Measurements from ENCODE around the gene BRD1. TPM values are rescaled to one million over a fixed set of nuclear protein-coding genes. Genes with fewer than 3 reads are reported as not detected.
"Not testable (repeated sequence)": the region's sequence is repeated elsewhere in the genome, so short reads cannot be mapped to it uniquely, and the experiment has no call there.

The BRD1 gene
- total RNA-seq, 1 donor from 2014 or later, result 32.4 TPM

GRCh38 chr22:49784630-49784971 is 43.1 kb downstream of the BRD1 start:
- DNase-seq (ENCODE audit: low read depth) (no peak), FAIRE-seq (no peak)
- TF ChIP-seq CTCF (IDR thresholded peaks at IDR 0.05; ENCODE audit: insufficient read depth, low read depth, low read length) (no peak), EZH2 (IDR thresholded peaks at IDR 0.05; ENCODE audit: insufficient read depth, low read length) (no peak)
- Histone ChIP-seq H3K27me3 (ENCODE audit: insufficient read depth, low read length) (no peaks in the 10 kb centered on the region), H3K9ac (ENCODE audit: low read length) (no peak overlapping the region), H2AFZ (ENCODE audit: low read depth, low read length) (no peak overlapping the region), H3K4me3 (ENCODE audit: insufficient read depth, low read depth, low read length) (no peak overlapping the region), H3K9me3 (ENCODE audit: insufficient read depth, low read depth, low read length) (no peaks in the 10 kb centered on the region), H3K36me3 (ENCODE audit: insufficient read depth, low read length) (peaks cover 11% of the 10 kb centered on the region), H3K79me2 (ENCODE audit: insufficient read depth, low read length) (peaks cover 95% of the 10 kb centered on the region), H3K4me2 (ENCODE audit: low read length) (no peak overlapping the region), H4K20me1 (ENCODE audit: insufficient read depth, low read length) (peaks cover 93% of the 10 kb centered on the region), H3K4me1 (ENCODE audit: insufficient read depth, low read length) (no peaks in the 10 kb centered on the region), H3K27ac (ENCODE audit: low read depth, low read length) (no peak overlapping the region)
- H3K27ac Mint-ChIP-seq (ENCODE audit: unreplicated experiment), result no peak overlapping the region
- H3K4me1 Mint-ChIP-seq (ENCODE audit: low read depth, unreplicated experiment), result peaks cover 4% of the 10 kb centered on the region
- no peak overlapping the region for H3K4me3 Mint-ChIP-seq (ENCODE audit: unreplicated experiment)
- no peaks in the 10 kb centered on the region for H3K27me3 Mint-ChIP-seq (ENCODE audit: low read depth, unreplicated experiment)
- H3K9me3 Mint-ChIP-seq (ENCODE audit: unreplicated experiment), result no peaks in the 10 kb centered on the region
- peaks cover 2% of the 10 kb centered on the region for H3K36me3 Mint-ChIP-seq (ENCODE audit: low read depth, unreplicated experiment)

GRCh38 chr22:49783926-49784629 is 43.6 kb downstream of the BRD1 start:
- Mint-ChIP-seq H3K4me3 (ENCODE audit: unreplicated experiment) (no peak overlapping the region), H3K27me3 (ENCODE audit: low read depth, unreplicated experiment) (no peaks in the 10 kb centered on the region), H3K27ac (ENCODE audit: unreplicated experiment) (no peak overlapping the region), H3K4me1 (ENCODE audit: low read depth, unreplicated experiment) (peaks cover 4% of the 10 kb centered on the region), H3K36me3 (ENCODE audit: low read depth, unreplicated experiment) (peaks cover 2% of the 10 kb centered on the region), H3K9me3 (ENCODE audit: unreplicated experiment) (no peaks in the 10 kb centered on the region)
- TF ChIP-seq EZH2 (IDR thresholded peaks at IDR 0.05; ENCODE audit: insufficient read depth, low read length), result no peak
- TF ChIP-seq CTCF (IDR thresholded peaks at IDR 0.05; ENCODE audit: insufficient read depth, low read depth, low read length), result no peak
- DNase-seq (ENCODE audit: low read depth) (no peak), FAIRE-seq (no peak)
- H3K4me1 ChIP-seq (ENCODE audit: insufficient read depth, low read length), result no peaks in the 10 kb centered on the region
- no peaks in the 10 kb centered on the region for H3K9me3 ChIP-seq (ENCODE audit: insufficient read depth, low read depth, low read length)
- H3K4me3 ChIP-seq (ENCODE audit: insufficient read depth, low read depth, low read length), result no peak overlapping the region
- H3K79me2 ChIP-seq (ENCODE audit: insufficient read depth, low read length), result peaks cover 95% of the 10 kb centered on the region
- H3K27ac ChIP-seq (ENCODE audit: low read depth, low read length), result no peak overlapping the region
- no peak overlapping the region for H3K4me2 ChIP-seq (ENCODE audit: low read length)
- H4K20me1 ChIP-seq (ENCODE audit: insufficient read depth, low read length), result peaks cover 93% of the 10 kb centered on the region
- peaks cover 11% of the 10 kb centered on the region for H3K36me3 ChIP-seq (ENCODE audit: insufficient read depth, low read length)
- no peaks in the 10 kb centered on the region for H3K27me3 ChIP-seq (ENCODE audit: insufficient read depth, low read length)
- no peak overlapping the region for H3K9ac ChIP-seq (ENCODE audit: low read length)
- no peak overlapping the region for H2AFZ ChIP-seq (ENCODE audit: low read depth, low read length)

GRCh38 chr22:49783036-49783746 is 44.5 kb downstream of the BRD1 start:
- Histone ChIP-seq H4K20me1 (ENCODE audit: insufficient read depth, low read length) (peaks cover 92% of the 10 kb centered on the region), H3K4me1 (ENCODE audit: insufficient read depth, low read length) (no peaks in the 10 kb centered on the region), H3K27me3 (ENCODE audit: insufficient read depth, low read length) (no peaks in the 10 kb centered on the region), H3K4me3 (ENCODE audit: insufficient read depth, low read depth, low read length) (no peak overlapping the region), H3K79me2 (ENCODE audit: insufficient read depth, low read length) (peaks cover 92% of the 10 kb centered on the region), H3K4me2 (ENCODE audit: low read length) (no peak overlapping the region), H3K27ac (ENCODE audit: low read depth, low read length) (no peak overlapping the region), H2AFZ (ENCODE audit: low read depth, low read length) (no peak overlapping the region), H3K9ac (ENCODE audit: low read length) (no peak overlapping the region), H3K9me3 (ENCODE audit: insufficient read depth, low read depth, low read length) (no peaks in the 10 kb centered on the region), H3K36me3 (ENCODE audit: insufficient read depth, low read length) (peaks cover 11% of the 10 kb centered on the region)
- Mint-ChIP-seq H3K36me3 (ENCODE audit: low read depth, unreplicated experiment) (peaks cover 2% of the 10 kb centered on the region), H3K4me3 (ENCODE audit: unreplicated experiment) (no peak overlapping the region), H3K9me3 (ENCODE audit: unreplicated experiment) (no peaks in the 10 kb centered on the region), H3K4me1 (ENCODE audit: low read depth, unreplicated experiment) (peaks cover 7% of the 10 kb centered on the region), H3K27ac (ENCODE audit: unreplicated experiment) (no peak overlapping the region), H3K27me3 (ENCODE audit: low read depth, unreplicated experiment) (no peaks in the 10 kb centered on the region)
- FAIRE-seq (no peak), DNase-seq (ENCODE audit: low read depth) (no peak)
- TF ChIP-seq CTCF (IDR thresholded peaks at IDR 0.05; ENCODE audit: insufficient read depth, low read depth, low read length) (no peak), EZH2 (IDR thresholded peaks at IDR 0.05; ENCODE audit: insufficient read depth, low read length) (no peak)

- not testable (repeated sequence) for H3K4me3 Mint-ChIP-seq (ENCODE audit: unreplicated experiment); H3K9me3 Mint-ChIP-seq (ENCODE audit: unreplicated experiment); H3K36me3 ChIP-seq (ENCODE audit: insufficient read depth, low read length); H3K27ac ChIP-seq (ENCODE audit: low read depth, low read length); H3K27me3 Mint-ChIP-seq (ENCODE audit: low read depth, unreplicated experiment); H3K4me1 ChIP-seq (ENCODE audit: insufficient read depth, low read length); FAIRE-seq; H3K27ac Mint-ChIP-seq (ENCODE audit: unreplicated experiment); H3K9me3 ChIP-seq (ENCODE audit: insufficient read depth, low read depth, low read length); H3K27me3 ChIP-seq (ENCODE audit: insufficient read depth, low read length); H3K4me2 ChIP-seq (ENCODE audit: low read length); H3K36me3 Mint-ChIP-seq (ENCODE audit: low read depth, unreplicated experiment); H3K9ac ChIP-seq (ENCODE audit: low read length); H3K4me1 Mint-ChIP-seq (ENCODE audit: low read depth, unreplicated experiment); H2AFZ ChIP-seq (ENCODE audit: low read depth, low read length); H3K4me3 ChIP-seq (ENCODE audit: insufficient read depth, low read depth, low read length); DNase-seq (ENCODE audit: low read depth)
- H3K79me2 ChIP-seq (ENCODE audit: insufficient read depth, low read length), result peaks cover 92% of the 10 kb centered on the region
- peaks cover 94% of the 10 kb centered on the region for H4K20me1 ChIP-seq (ENCODE audit: insufficient read depth, low read length)
These were observed 45.8 kb downstream of the BRD1 start for GRCh38 chr22:49781886-49782285.

Data from astrocyte (in vitro differentiated cells and primary cell).